ENCODE data around the gene KLHL11.
"Not testable (repeated sequence)": the region's sequence is repeated elsewhere in the genome, so short reads cannot be mapped to it uniquely, and the experiment has no call there.

DNA sequence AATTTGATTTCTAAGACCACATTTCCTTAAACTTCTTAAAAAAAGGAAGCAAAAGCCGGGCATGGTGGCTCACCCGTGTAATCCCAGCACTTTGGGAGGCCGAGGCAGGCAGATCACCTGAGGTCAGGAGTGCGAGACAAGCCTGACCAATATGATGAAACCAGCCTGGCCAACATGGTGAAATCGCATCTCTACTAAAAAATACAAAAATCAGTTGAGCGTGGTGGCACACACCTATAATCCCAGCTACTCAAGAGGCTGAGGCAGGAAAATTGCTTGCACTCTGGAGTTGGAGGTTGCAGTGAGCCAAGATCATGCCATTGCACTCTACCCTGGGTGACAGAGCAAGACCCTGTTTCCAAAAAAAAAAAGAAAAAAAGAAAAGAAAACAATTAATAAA, 24.4 kb downstream of the KLHL11 start:
- TF ChIP-seq, protein P1, sequence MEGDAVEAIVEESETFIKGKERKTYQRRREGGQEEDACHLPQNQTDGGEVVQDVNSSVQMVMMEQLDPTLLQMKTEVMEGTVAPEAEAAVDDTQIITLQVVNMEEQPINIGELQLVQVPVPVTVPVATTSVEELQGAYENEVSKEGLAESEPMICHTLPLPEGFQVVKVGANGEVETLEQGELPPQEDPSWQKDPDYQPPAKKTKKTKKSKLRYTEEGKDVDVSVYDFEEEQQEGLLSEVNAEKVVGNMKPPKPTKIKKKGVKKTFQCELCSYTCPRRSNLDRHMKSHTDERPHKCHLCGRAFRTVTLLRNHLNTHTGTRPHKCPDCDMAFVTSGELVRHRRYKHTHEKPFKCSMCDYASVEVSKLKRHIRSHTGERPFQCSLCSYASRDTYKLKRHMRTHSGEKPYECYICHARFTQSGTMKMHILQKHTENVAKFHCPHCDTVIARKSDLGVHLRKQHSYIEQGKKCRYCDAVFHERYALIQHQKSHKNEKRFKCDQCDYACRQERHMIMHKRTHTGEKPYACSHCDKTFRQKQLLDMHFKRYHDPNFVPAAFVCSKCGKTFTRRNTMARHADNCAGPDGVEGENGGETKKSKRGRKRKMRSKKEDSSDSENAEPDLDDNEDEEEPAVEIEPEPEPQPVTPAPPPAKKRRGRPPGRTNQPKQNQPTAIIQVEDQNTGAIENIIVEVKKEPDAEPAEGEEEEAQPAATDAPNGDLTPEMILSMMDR (IDR thresholded peaks at IDR 0.05), result not testable (repeated sequence)
- TF ChIP-seq POLR2A, POLR2AphosphoS5 (IDR thresholded peaks at IDR 0.05): not testable (repeated sequence)
